HG03039 (cell line): ENCODE measurements around the gene CAVIN1.
A peak's percentile ranks its signal among the peaks of the same experiment; 100 is the strongest.
"Not testable (repeated sequence)": the region's sequence is repeated elsewhere in the genome, so short reads cannot be mapped to it uniquely, and the experiment has no call there.

Source experiments
- ATAC-seq: cut with Tn5 transposase; IDR thresholded peaks from one replicate; pipeline ENCODE4 v1.9.1; 2021; ENCODE audit warnings: mild to moderate bottlenecking, moderate library complexity; ENCODE audit not compliant: unreplicated experiment

CAVIN1 gene

GRCh38 chr17:42422958-42423712, at the start of gene CAVIN1:
TSS of gene CAVIN1 (minus strand) at chr17:42423256. CDS start at chr17:42423097, 159 bp downstream.
- ATAC-seq, result no peak

GRCh38 chr17:42467889-42468288, 44.8 kb upstream of the CAVIN1 start:
- ATAC-seq, result no peak

GRCh38 chr17:42463976-42464400, 40.9 kb upstream of the CAVIN1 start:
- no peak for ATAC-seq

GRCh38 chr17:42460371-42460770, 37.3 kb upstream of the CAVIN1 start:
- no peak for ATAC-seq

GRCh38 chr17:42459801-42460281, 36.8 kb upstream of the CAVIN1 start:
- no peak for ATAC-seq

- no peak for ATAC-seq
Observed at GRCh38 chr17:42459256-42459800, 36.3 kb upstream of the CAVIN1 start.

- peak; percentile 78 for ATAC-seq
Observed at GRCh38 chr17:42458497-42459255, 35.6 kb upstream of the CAVIN1 start, which contains the start of gene ATP6V0A1. TSS of gene ATP6V0A1 (plus strand) at chr17:42458878. CDS start at chr17:42460895, 2,017 bp downstream.

- ATAC-seq, result no peak
Observed at GRCh38 chr17:42457107-42457792, 34.2 kb upstream of the CAVIN1 start.

- no peak for ATAC-seq
Observed at GRCh38 chr17:42456223-42457106, 33.4 kb upstream of the CAVIN1 start.

- ATAC-seq, result not testable (repeated sequence)
Observed at GRCh38 chr17:42454987-42455386, 31.9 kb upstream of the CAVIN1 start.

- no peak for ATAC-seq
Observed at GRCh38 chr17:42453439-42453838, 30.4 kb upstream of the CAVIN1 start.

GRCh38 chr17:42451270-42451669, 28.2 kb upstream of the CAVIN1 start:
- not testable (repeated sequence) for ATAC-seq

GRCh38 chr17:42449838-42450237, 26.8 kb upstream of the CAVIN1 start:
- not testable (repeated sequence) for ATAC-seq

- not testable (repeated sequence) for ATAC-seq
Observed at GRCh38 chr17:42449176-42449575, 26.1 kb upstream of the CAVIN1 start.

- ATAC-seq, result no peak
Observed at GRCh38 chr17:42442196-42442565, 19.1 kb upstream of the CAVIN1 start.

GRCh38 chr17:42441371-42442195, 18.5 kb upstream of the CAVIN1 start:
- no peak for ATAC-seq

- no peak for ATAC-seq
Observed at GRCh38 chr17:42438600-42439567, 15.8 kb upstream of the CAVIN1 start.

GRCh38 chr17:42436391-42436790, 13.3 kb upstream of the CAVIN1 start:
- no peak for ATAC-seq
